ENCODE data around the gene KCNK15.

DNA sequence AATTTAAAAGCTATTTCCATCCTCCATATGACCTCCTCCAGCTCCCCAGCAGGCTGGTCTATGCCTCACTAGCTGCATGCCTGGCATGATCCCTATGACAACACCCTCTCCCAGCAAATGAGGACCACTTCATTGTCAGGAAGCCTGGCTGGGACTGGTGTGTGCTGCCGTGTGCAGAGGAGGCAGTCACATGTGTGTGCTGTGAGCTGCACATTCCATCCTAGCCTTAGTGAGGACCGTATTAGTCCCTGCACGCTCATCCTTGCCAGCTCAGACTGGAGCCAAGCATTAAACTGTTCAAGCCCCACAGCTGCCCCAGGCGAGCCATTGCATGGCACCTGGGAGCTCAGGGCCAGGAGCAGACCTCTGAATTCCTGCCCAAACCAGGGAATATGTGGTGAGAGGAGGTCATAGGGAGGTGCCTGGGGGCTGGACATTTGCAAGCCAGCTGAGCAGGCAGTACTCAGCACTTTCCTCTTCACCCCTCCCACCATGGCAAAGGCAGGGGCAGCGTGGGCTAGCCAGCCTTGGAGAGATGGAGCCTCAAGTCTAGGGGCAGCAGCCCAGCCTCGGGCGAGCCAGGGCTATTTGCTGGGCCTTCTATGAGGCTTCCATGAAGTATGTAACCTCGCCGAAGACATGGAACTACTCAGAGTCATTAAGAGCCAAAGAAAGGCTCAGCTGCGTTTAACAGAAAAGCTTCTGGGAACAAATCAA, 39.2 kb upstream of the KCNK15 start:
- TF ChIP-seq, protein P1, sequence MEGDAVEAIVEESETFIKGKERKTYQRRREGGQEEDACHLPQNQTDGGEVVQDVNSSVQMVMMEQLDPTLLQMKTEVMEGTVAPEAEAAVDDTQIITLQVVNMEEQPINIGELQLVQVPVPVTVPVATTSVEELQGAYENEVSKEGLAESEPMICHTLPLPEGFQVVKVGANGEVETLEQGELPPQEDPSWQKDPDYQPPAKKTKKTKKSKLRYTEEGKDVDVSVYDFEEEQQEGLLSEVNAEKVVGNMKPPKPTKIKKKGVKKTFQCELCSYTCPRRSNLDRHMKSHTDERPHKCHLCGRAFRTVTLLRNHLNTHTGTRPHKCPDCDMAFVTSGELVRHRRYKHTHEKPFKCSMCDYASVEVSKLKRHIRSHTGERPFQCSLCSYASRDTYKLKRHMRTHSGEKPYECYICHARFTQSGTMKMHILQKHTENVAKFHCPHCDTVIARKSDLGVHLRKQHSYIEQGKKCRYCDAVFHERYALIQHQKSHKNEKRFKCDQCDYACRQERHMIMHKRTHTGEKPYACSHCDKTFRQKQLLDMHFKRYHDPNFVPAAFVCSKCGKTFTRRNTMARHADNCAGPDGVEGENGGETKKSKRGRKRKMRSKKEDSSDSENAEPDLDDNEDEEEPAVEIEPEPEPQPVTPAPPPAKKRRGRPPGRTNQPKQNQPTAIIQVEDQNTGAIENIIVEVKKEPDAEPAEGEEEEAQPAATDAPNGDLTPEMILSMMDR (IDR thresholded peaks at IDR 0.05), result no peak
- no peak for TF ChIP-seq POLR2A (IDR thresholded peaks at IDR 0.05; ENCODE audit: low read depth)
- peak; percentile 80 to 90 for TF ChIP-seq POLR2AphosphoS5 (IDR thresholded peaks at IDR 0.05)
- no peak for TF ChIP-seq EP300 (IDR thresholded peaks at IDR 0.05)
